Fibroblast of the aortic adventitia (primary cell): ENCODE results near the gene ORC5. TPM values are rescaled to one million over a fixed set of nuclear protein-coding genes. Genes with fewer than 3 reads are reported as not detected.
"Not testable (repeated sequence)": the region's sequence is repeated elsewhere in the genome, so short reads cannot be mapped to it uniquely, and the experiment has no call there.

Experiments used
- DNase-seq: peaks from one replicate; pipeline ENCODE4 v3.0.0-alpha.2; 2010; ENCODE audit warnings: low read depth
- H3K4me3 ChIP-seq: 2 replicates; pipeline ENCODE4 v1.5.1; 2011; ENCODE audit warnings: low read depth, mild to moderate bottlenecking, control low read depth, low read length, moderate library complexity
- total RNA-seq: library from RNA; depleted of rRNA; stranded (reverse); fragments of >200 nt; gene quantifications from 2 replicates; pipeline ENCODE4 v1.2.3, GENCODE V29; 2012; ENCODE audit warnings: low replicate concordance
- TF ChIP-seq, protein P1 (sequence below): IDR thresholded peaks from 2 replicates; pipeline ENCODE4 v1.5.1; 2011; ENCODE audit warnings: mild to moderate bottlenecking, low read length, control low read depth, inconsistent platforms; ENCODE audit not compliant: insufficient read depth

The ORC5 gene
- total RNA-seq, 1 donor, result 28.1 TPM

DNA sequence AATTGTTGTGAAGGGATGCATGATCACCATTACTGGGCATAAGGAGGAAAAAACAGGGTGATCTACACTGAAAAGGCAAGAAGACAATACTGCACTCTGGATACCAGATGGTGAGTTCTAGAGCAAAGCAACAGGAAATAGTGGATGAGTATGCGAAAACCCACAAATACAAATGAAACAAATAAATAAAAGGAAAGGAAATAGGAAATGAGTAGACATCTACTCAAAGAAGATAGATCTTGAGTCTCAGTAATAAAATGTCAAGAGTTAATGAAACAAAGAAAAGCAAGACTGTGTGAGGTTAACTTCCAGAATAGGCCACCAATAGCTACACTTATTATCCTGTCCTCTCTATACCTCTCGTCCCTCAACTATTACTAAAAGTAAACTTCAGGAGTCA, 11.7 kb downstream of the ORC5 start:
- DNase-seq, result no peak
- no peak overlapping the region for H3K4me3 ChIP-seq
- TF ChIP-seq, protein P1, sequence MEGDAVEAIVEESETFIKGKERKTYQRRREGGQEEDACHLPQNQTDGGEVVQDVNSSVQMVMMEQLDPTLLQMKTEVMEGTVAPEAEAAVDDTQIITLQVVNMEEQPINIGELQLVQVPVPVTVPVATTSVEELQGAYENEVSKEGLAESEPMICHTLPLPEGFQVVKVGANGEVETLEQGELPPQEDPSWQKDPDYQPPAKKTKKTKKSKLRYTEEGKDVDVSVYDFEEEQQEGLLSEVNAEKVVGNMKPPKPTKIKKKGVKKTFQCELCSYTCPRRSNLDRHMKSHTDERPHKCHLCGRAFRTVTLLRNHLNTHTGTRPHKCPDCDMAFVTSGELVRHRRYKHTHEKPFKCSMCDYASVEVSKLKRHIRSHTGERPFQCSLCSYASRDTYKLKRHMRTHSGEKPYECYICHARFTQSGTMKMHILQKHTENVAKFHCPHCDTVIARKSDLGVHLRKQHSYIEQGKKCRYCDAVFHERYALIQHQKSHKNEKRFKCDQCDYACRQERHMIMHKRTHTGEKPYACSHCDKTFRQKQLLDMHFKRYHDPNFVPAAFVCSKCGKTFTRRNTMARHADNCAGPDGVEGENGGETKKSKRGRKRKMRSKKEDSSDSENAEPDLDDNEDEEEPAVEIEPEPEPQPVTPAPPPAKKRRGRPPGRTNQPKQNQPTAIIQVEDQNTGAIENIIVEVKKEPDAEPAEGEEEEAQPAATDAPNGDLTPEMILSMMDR, result no peak

DNA sequence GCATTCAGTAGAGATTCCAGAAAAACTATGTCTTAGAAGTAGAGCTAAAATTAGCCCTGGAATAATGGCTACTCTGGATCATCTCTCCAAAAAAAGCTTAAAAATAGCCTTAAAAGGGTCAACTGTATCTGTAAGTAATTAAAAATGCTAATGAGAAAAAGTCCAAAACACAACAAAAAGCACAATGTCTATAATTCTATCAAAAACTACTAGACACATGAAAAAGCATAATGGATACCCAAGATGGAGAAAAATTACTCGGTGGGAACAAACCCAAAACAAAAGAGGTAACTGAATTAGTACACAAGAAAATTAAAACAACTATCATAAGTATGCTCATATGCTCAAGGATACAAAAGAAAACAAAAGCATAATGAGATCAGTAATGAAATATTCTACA, 15.4 kb downstream of the ORC5 start:
- DNase-seq, result no peak
- TF ChIP-seq, protein P1, result no peak
- no peak overlapping the region for H3K4me3 ChIP-seq

DNA sequence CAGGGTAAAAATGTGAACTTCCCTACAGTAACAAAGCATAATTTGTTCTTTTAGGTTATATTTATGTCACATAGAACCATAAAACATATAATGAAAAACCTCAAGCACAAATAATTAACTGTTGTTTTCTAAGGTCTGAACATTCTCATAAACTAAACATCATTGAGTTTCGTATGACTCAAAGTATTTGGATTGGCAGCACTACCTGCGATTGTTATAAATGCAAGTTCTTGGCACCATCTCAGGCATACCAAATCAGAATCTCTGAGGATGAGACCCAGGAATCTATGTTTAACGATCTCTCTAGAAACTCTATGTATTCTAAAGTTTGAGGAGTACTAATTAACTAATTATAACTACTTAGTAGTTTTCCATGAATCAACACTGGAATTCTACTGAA, 22.5 kb downstream of the ORC5 start:
- no peak overlapping the region for H3K4me3 ChIP-seq
- TF ChIP-seq, protein P1, result no peak
- peak; percentile 10 for DNase-seq

DNA sequence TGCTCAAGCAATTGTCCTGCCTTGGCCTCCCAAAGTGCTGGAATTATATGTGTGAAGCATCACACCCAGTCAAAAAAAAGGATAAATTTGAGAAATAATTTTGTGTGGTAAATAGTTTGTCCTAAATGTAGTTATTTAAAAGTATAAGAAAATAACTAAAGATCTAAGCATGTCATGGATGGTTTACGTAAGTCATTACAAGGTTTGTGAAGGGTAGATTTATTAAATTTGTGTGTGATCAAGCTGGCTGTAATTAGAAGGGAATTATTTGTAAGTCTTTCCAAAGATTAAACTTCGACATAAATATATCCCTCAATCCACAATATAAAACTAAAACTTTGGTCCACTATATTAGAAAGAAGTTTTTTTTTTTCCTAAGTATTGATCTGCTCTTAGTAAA, 28.6 kb downstream of the ORC5 start:
- no peak overlapping the region for H3K4me3 ChIP-seq
- no peak for DNase-seq
- TF ChIP-seq, protein P1, result no peak

DNA sequence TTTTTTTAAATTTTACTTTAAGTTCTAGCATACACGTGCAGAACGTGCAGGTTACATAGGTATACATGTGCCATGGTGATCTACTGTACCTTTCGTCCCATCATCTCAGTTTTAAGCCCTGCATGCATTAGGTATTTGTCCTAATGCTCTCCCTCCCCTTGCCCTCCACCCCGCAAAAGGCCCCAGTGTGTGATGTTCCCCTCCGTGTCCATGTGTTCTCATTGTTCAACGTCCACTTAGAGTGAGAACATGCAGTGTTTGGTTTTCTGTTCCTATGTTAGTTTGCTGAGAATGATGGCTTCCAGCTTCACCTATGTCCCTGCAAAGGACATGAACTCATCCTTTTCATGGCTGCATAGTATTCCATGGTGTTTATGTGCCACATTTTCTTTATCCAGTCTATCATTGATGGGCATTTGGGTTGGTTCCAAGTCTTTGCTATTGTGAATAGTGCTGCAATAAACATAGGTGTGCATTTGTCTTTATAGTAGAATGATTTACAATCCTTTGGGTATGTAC, 30.2 kb downstream of the ORC5 start:
- DNase-seq, H3K4me3 ChIP-seq: not testable (repeated sequence)

DNA sequence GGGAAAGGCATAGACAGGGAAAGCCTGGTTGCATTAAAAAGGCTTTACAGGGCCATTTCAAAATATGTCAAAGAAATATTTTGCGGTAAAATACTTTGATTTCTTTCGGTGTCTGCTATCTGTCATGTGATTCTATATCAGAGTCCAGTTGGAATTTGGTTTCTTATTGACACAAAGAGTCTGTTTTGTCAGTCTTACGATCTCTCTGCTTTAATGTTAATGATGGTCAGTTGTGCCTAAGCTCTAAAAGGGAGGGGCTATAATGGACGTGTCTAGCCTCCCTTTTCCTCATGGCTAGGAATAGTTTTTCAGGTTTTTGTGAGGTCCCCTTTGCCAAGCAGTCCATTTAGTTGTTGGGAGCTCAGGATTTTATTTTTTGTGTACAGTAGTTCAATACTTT, 31.5 kb downstream of the ORC5 start:
- no peak for DNase-seq
- no peak overlapping the region for H3K4me3 ChIP-seq
- TF ChIP-seq, protein P1, result no peak

DNA sequence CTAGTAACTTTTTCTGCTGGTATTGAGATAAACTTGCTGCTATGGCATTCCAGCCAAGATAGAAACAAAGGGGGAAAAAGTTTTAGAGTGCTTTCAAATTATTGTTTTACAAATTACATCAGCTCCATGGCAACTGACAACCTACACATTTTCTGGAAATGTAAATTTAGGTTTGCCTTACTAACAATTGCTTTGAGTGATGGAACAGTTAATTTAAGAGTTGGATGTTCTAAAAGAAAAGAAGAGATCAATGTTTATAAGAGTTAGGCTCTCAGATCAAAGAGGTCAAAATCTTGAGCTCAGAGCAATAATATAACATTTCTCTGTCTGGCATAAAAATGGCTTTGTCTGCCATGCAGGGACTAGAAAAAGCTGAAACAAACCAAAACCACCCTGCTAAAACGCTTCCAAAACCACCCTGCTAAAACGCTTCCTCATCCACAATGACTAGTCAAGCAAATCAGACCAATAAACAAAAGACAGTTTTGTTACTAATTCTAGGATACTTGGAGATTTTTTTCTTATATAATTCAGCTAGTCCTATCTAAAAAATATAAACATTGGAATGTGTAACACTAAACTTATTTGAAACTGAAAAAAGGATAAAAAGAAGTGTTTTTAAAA, 32.3 kb downstream of the ORC5 start:
- DNase-seq, result no peak
- H3K4me3 ChIP-seq, result no peak overlapping the region
- TF ChIP-seq, protein P1, result no peak
